Mucosa of stomach (tissue), 1 donor: ENCODE measurements around the gene PTPRR.

Source experiments
- H3K27me3 ChIP-seq: one replicate; pipeline ENCODE4 v1.7.0; 2013; ENCODE audit warnings: mild to moderate bottlenecking, low read length; ENCODE audit not compliant: control insufficient read depth, insufficient read depth
- H3K36me3 ChIP-seq: one replicate; pipeline ENCODE4 v1.7.0; 2013; ENCODE audit warnings: low read length; ENCODE audit not compliant: control insufficient read depth, insufficient read depth
- H3K4me1 ChIP-seq: one replicate; pipeline ENCODE4 v1.7.0; 2013; ENCODE audit warnings: mild to moderate bottlenecking, low read length; ENCODE audit not compliant: control insufficient read depth, insufficient read depth
- H3K4me3 ChIP-seq: one replicate; pipeline ENCODE4 v1.7.0; 2013; ENCODE audit warnings: low read length
- H3K9ac ChIP-seq: one replicate; pipeline ENCODE4 v1.7.0; 2013; ENCODE audit warnings: mild to moderate bottlenecking, low read length, moderate library complexity
- H3K9me3 ChIP-seq: one replicate; pipeline ENCODE4 v1.7.0; 2013; ENCODE audit warnings: mild to moderate bottlenecking, low read length, moderate library complexity; ENCODE audit not compliant: control insufficient read depth
- donor health status: Pancreatic carcinoma.

The PTPRR gene

DNA sequence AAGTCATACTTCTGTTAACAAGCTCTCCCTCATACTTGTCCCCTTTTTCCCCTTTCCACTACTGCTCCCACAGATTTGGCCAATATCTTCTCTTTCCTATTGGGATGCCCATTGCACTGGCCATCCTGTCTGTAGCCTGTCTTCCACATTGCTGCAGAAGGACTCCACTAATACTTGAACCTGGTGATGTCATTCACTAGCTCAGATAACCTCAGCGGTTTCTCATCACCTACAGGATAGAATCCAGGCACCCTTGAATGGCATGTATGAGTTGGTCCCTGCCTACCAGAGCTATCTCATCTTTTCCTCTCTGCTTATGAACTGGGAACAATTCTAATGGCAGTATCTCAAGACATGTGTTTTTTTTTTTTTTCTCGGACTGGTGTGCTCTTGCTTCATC, 84.6 kb downstream of the PTPRR start:
- Histone ChIP-seq H3K9ac (no peak overlapping the region), H3K4me3 (no peak overlapping the region), H3K27me3 (no peaks in the 10 kb centered on the region), H3K4me1 (no peaks in the 10 kb centered on the region), H3K36me3 (no peaks in the 10 kb centered on the region), H3K9me3 (no peaks in the 10 kb centered on the region)

DNA sequence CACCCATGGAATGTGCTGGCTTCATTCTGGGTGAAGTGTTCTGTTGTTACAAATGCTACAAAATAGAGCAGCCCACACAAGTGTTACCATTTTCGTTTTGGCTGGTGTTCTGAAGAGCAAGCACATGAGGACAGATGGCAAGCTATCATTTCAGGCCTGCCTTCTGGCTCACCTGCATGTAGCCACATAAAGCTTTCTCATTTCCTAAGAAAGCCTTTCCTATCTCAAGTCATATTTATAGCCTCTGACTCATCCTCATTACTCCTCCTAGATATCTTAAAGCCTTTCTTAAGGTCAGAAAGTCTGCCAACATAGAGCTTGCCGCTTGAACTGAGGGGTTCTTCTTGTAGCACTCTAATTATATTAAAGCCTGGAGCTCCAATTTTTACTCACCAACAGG, 89.0 kb downstream of the PTPRR start:
- Histone ChIP-seq H3K9ac (no peak overlapping the region), H3K4me1 (no peaks in the 10 kb centered on the region)

DNA sequence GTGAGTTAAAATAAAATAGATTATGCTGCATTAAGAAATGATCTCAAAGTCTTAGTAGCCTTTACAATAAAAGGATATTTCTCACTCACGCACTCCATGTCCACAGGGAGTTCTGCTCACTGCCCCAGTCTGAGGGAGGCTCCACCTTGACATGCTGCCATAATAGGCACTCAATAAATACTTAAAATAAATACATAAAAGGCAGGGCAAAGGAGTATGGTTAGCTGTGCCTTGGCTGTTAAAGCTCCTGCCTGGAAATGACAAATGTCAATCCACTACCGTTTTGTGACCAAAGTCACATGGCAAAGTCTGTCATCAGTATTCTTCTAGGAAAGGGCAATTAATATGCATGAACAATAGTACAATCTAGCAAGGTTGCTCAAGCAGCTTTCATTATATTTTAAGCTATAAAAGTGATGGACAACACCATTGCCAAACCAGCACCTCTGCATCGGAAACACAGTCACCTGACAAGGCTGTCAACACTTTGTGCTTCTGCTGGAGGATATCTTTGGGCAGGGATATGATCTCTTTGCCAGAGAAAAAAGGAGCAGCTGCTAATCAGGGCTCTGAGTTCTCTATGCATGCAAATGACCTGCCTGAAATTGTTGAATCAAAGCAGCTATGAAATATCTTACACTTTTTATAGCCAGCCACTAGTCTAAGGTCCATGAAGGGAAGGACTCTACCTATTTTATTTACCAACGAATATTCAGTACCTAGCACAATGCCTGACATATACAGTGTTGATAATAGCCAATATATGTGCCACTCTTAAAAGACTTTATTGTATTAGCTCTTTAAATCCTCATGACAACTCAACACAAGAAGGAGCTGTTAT, 90.1 kb downstream of the PTPRR start:
- no peak overlapping the region for H3K9ac ChIP-seq
- H3K4me1 ChIP-seq, result no peaks in the 10 kb centered on the region
- H3K9me3 ChIP-seq, result no peaks in the 10 kb centered on the region
- H3K27me3 ChIP-seq, result no peaks in the 10 kb centered on the region
- H3K36me3 ChIP-seq, result no peaks in the 10 kb centered on the region
- H3K4me3 ChIP-seq, result no peak overlapping the region

More for the DNA sequence above, 89.0 kb downstream of the PTPRR start:
- no peak overlapping the region for H3K4me3 ChIP-seq
- H3K9me3 ChIP-seq, result no peaks in the 10 kb centered on the region
- no peaks in the 10 kb centered on the region for H3K27me3 ChIP-seq
- H3K36me3 ChIP-seq, result no peaks in the 10 kb centered on the region

DNA sequence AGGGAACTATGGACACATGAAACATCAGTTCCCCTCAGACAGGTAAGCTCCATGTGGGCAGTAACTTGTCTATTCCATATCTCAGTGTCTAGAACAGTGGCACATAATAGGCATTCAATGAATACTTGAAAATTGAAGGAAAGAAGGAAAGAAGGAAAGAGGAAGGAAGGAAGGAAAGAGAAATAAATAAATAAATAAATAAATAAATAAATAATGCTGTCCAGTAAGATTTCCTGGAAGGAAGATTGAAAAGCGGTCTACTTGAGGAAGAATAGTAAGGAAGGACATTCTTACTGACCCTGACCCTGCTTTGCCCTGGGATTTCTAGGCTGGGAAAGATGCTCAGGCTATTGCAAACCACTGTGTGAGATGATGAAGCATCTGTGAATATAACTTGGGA, 91.5 kb downstream of the PTPRR start:
- no peak overlapping the region for H3K4me3 ChIP-seq
- H3K9me3 ChIP-seq, result no peaks in the 10 kb centered on the region
- no peaks in the 10 kb centered on the region for H3K27me3 ChIP-seq
- no peaks in the 10 kb centered on the region for H3K4me1 ChIP-seq
- H3K36me3 ChIP-seq, result no peaks in the 10 kb centered on the region
- no peak overlapping the region for H3K9ac ChIP-seq

DNA sequence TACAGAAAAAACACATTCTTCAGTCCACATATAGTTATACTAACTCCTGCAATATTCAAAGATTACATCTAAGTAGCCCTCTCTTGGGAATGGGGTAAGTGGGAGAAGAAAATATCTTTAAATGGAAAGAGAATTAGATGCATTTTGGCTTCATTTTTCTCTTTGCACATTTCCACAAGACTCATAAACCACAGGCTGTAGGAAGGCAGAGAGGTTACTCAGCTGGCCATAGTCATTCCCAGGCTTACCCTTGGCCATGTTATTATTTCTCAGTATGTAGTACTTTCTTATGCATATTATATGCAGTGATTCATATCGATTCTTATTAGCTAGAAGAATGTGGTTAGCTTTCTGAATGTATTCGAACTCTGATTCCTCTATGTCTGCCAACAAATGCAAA, 92.2 kb downstream of the PTPRR start:
- Histone ChIP-seq H3K27me3 (no peaks in the 10 kb centered on the region), H3K4me3 (no peak overlapping the region), H3K9me3 (no peaks in the 10 kb centered on the region), H3K9ac (no peak overlapping the region), H3K4me1 (no peaks in the 10 kb centered on the region), H3K36me3 (no peaks in the 10 kb centered on the region)

DNA sequence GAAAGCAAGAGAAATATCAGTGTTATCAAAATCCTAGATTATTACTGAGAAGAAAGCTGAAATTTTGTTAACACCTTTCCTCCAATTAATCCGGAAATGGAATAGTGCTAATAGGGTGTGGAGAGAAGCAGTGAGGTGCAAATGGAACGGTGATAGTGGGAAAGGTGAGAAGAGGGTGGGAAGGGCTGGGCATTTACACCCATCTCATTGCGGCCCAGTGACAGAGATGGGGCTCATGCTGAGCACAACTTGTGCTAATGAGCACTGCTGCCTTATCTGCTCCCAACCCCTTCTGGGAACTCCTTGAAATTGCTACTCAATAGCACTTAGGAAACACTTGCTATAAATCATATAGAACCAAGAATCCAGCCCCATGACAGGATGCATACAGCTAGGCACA, 94.4 kb downstream of the PTPRR start:
- Histone ChIP-seq H3K9ac (no peak overlapping the region), H3K27me3 (no peaks in the 10 kb centered on the region), H3K4me3 (no peak overlapping the region), H3K4me1 (no peaks in the 10 kb centered on the region), H3K9me3 (no peaks in the 10 kb centered on the region), H3K36me3 (no peaks in the 10 kb centered on the region)

DNA sequence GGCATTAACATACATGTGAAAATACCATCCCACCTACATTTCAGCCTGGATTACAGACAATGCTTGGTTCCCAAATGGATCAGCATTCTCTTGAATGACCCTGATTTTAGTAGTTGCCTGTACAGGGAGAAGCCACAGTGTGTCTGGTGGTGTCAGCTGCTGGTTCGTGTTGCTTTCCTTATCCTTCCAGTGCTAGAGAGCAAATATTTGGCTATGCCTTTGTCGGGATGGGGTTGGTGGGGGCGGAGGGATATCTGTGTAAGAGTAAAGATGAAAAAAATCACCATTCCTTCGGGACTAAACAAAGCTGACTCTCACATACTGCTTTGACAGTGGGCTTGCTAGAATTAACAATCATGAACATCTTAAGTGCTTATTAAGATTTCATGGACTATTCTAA, 96.0 kb downstream of the PTPRR start:
- Histone ChIP-seq H3K4me1 (no peaks in the 10 kb centered on the region), H3K9ac (no peak overlapping the region), H3K36me3 (no peaks in the 10 kb centered on the region), H3K27me3 (no peaks in the 10 kb centered on the region), H3K9me3 (no peaks in the 10 kb centered on the region), H3K4me3 (no peak overlapping the region)

DNA sequence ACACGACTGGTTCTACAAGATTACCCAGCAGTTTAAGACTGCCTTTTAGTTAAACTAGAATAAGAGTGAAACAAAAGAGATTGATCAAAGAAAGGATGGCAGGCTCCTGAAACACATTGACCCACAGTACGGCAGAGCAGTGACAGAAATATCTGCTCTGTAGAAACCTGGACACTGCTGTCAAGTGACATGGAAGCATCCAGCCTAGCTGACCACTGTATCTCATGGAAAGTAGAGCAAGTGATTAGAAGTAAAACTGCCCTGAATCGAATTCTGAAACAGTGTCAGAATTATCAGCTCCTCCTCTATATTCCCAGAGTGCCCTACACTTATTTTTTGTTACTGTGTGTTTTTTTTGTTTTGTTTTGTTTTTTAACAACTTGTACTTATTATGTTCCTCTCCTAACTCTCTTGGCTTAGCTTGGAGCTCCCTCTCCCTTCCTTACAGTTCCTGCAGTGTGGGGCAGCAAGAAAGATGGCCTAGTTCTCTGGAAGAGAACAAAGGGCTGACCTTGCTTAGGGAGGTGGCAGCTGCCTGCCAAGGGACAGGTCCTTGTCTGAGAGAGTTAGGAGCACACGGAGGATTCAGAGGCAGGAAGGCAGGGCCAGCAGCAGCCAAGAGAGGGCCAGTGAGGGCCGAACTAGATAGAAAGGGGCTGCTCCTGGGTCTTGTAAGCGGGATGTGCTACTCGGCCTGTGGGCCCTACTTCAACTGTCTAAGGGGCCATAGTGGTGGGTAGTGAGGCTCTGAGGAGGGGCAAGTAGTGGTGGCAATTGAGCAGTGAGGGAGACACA, 97.2 kb downstream of the PTPRR start:
- H3K4me3 ChIP-seq, result no peak overlapping the region
- no peaks in the 10 kb centered on the region for H3K4me1 ChIP-seq
- no peaks in the 10 kb centered on the region for H3K9me3 ChIP-seq
- no peaks in the 10 kb centered on the region for H3K36me3 ChIP-seq
- H3K27me3 ChIP-seq, result no peaks in the 10 kb centered on the region
- H3K9ac ChIP-seq, result no peak overlapping the region

DNA sequence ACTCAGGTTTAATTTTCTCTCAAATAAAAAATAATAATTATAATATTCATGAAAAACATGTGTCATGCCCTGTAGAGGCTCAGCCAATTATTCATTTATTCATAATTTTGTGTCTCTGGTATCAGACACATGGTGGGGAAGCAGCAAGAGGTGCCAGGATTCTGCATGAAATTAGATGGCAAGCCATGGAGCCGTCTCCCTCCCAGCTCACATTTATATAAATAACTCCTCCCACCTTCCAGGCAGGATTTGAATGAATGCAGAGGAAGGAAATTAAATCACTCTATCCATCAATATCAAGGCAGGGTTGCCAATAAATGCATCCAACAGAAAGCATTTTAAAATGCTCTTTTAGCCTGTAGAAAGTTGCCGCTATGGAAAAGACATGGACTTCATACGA, 98.1 kb downstream of the PTPRR start:
- Histone ChIP-seq H3K27me3 (no peaks in the 10 kb centered on the region), H3K9ac (no peak overlapping the region), H3K4me1 (no peaks in the 10 kb centered on the region), H3K4me3 (no peak overlapping the region), H3K36me3 (no peaks in the 10 kb centered on the region), H3K9me3 (no peaks in the 10 kb centered on the region)

DNA sequence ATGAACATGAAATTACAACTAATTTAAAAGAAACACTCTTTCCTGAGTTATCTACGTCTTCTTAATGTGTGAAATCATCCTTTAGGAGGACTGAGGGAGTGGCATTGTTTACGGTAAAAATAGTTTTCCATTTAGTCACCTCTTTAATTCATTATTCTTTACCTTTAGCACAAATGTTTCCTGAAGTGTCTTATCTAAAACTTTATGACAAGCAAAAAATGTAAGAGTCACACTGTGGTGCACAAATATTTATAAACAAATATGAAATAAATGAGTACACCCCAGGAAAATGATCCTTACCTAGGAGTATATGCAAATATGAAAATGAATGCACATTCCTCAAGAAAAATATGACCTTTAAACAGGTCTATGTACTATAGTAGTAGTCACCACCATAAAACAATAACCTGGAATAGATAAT, 104.6 kb downstream of the PTPRR start:
- Histone ChIP-seq H3K27me3 (no peaks in the 10 kb centered on the region), H3K4me1 (peaks cover 6% of the 10 kb centered on the region), H3K9ac (no peak overlapping the region), H3K9me3 (no peaks in the 10 kb centered on the region), H3K36me3 (no peaks in the 10 kb centered on the region), H3K4me3 (no peak overlapping the region)

DNA sequence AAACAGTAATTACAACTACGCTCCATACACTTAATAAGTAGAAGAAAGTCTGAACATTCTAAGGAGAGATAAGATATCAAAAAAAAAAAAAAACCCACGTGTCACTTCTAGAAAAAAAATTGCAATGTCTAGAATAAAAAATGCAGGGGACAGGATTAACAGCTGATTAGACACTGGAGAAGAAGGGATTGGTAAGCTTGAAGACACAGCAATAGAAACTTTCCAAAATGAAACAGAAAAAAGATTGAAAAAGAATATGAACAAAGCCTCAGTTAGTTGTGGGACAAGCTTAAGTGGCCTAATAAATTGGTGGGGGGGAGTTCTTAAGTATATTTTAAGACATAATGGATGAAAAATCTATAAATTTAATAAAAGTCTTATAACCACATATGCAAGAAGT, 105.5 kb downstream of the PTPRR start:
- Histone ChIP-seq H3K36me3 (no peaks in the 10 kb centered on the region), H3K4me3 (no peak overlapping the region), H3K4me1 (peaks cover 6% of the 10 kb centered on the region), H3K27me3 (no peaks in the 10 kb centered on the region), H3K9me3 (no peaks in the 10 kb centered on the region), H3K9ac (no peak overlapping the region)

DNA sequence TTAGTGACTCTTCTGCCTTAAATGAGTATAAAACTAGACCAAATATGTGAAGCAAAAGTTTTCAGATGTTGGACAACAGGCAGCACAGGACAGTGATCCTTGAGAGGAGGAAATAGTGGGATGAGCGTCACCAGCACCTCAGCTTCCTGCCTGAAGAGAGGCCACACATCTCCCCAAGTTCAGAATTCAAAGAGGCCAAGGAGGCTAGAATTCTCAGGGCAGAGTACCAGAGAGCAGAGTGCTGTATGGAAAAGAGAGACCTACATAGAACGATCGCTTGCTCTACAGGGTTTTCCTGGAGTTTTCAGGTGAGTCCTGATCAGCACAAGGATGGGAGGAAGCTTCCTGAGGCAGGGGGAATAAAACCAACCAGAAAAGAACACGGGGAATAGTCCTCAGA, 107.0 kb downstream of the PTPRR start:
- Histone ChIP-seq H3K36me3 (no peaks in the 10 kb centered on the region), H3K9ac (no peak overlapping the region), H3K27me3 (no peaks in the 10 kb centered on the region), H3K9me3 (no peaks in the 10 kb centered on the region), H3K4me1 (peaks cover 6% of the 10 kb centered on the region), H3K4me3 (no peak overlapping the region)
